A549 (cell line): ENCODE measurements around the gene ASB1.
"Not testable (repeated sequence)": the region's sequence is repeated elsewhere in the genome, so short reads cannot be mapped to it uniquely, and the experiment has no call there.

Experiments used
- CTCF ChIP-seq: fragments of >200 bp; sonication (Bioruptor Twin); formaldehyde crosslinking; IDR thresholded peaks from 3 replicates; pipeline ENCODE4 v1.5.1; 2016
- RFX5 ChIP-seq: fragments of 450-650 bp; IDR thresholded peaks from 2 replicates; pipeline ENCODE4 v1.7.1; 2014; ENCODE audit warnings: antibody characterized with exemption, mild to moderate bottlenecking, moderate library complexity

DNA sequence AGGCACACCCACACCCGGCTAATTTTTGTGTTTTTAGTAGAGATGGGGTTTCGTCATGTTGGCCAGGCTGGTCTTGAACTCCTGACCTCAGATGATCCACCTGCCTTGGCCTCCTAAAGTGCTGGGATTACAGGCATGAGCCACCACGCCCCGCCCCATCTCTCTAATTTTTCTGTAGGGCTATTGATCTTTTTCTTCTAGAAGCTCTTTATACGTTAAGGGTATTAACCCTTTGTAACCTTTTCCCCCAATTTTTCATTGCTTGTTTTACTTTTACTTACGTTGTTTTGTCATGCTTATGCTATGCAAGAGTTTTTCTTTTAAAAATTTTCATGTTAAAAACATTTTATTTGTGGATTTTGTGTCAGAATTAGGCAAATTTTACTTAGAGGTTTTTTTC lies 15.5 kb downstream of the ASB1 start:
- not testable (repeated sequence) for TF ChIP-seq RFX5, CTCF
